ENCODE data around the gene ZFPL1.

DNA sequence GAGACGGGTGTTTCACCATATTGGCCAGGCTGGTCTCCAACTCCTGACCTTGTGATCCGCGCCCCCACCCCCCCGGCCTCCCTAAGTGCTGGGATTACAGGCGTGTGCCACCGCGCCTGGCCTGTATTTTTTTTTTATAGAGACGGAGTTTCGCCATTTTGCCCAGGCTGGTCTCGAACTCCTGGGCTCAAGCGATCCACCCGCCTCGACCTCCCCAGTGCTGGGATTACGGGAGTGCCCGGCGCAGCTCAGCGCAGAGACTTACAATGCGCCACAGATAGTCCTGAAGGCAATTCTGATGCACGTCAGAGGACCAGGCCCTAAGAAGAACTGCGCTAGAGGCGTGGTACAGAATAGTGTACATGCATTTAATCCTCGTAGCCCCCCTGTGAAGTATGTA, 11.4 kb downstream of the ZFPL1 start:
- no peak for TF ChIP-seq TAF1 (IDR thresholded peaks at IDR 0.05; ENCODE audit: borderline replicate concordance, insufficient read depth, low read length)
- TF ChIP-seq POLR2AphosphoS5 (IDR thresholded peaks at IDR 0.05; ENCODE audit: low read depth, low read length), result no peak
- TF ChIP-seq, protein P1, sequence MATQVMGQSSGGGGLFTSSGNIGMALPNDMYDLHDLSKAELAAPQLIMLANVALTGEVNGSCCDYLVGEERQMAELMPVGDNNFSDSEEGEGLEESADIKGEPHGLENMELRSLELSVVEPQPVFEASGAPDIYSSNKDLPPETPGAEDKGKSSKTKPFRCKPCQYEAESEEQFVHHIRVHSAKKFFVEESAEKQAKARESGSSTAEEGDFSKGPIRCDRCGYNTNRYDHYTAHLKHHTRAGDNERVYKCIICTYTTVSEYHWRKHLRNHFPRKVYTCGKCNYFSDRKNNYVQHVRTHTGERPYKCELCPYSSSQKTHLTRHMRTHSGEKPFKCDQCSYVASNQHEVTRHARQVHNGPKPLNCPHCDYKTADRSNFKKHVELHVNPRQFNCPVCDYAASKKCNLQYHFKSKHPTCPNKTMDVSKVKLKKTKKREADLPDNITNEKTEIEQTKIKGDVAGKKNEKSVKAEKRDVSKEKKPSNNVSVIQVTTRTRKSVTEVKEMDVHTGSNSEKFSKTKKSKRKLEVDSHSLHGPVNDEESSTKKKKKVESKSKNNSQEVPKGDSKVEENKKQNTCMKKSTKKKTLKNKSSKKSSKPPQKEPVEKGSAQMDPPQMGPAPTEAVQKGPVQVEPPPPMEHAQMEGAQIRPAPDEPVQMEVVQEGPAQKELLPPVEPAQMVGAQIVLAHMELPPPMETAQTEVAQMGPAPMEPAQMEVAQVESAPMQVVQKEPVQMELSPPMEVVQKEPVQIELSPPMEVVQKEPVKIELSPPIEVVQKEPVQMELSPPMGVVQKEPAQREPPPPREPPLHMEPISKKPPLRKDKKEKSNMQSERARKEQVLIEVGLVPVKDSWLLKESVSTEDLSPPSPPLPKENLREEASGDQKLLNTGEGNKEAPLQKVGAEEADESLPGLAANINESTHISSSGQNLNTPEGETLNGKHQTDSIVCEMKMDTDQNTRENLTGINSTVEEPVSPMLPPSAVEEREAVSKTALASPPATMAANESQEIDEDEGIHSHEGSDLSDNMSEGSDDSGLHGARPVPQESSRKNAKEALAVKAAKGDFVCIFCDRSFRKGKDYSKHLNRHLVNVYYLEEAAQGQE (IDR thresholded peaks at IDR 0.05; ENCODE audit: insufficient read depth in 1 of 2, low read depth in 2 of 2, low read length in 2 of 2), result no peak
- no peak for TF ChIP-seq FOXP2 (optimal IDR thresholded peaks at IDR 0.05; ENCODE audit: borderline replicate concordance, extremely low read depth, extremely low read length, insufficient read depth)

All from PFSK-1 (cell line).